Ovary (tissue), 9 donors: ENCODE measurements around the gene BAG5. TPM values are rescaled to one million over a fixed set of nuclear protein-coding genes. Genes with fewer than 3 reads are reported as not detected.

Source experiments
- DNase-seq, 5 donors: peaks; one replicate each; pipeline ENCODE4 v3.0.0-alpha.2; 2019 to 2020
- H3K27ac ChIP-seq, 2 donors: fragments of 200-600 bp; one replicate each; pipeline versions ENCODE4 v1.5.1 to v1.8.0; 2019 to 2022
- H3K27me3 ChIP-seq: fragments of 200-600 bp; one replicate; pipeline ENCODE4 v1.8.0; 2022
- H3K36me3 ChIP-seq: fragments of 200-600 bp; sonication (generic); one replicate; pipeline ENCODE4 v1.5.1; 2019
- H3K4me1 ChIP-seq: one replicate; pipeline ENCODE4 v1.8.1; 2013; ENCODE audit warnings: mild to moderate bottlenecking, moderate library complexity; ENCODE audit not compliant: insufficient read depth
- H3K4me3 ChIP-seq: fragments of 200-600 bp; sonication (generic); one replicate; pipeline ENCODE4 v1.5.1; 2017
- H3K9me3 ChIP-seq, 2 donors: fragments of 200-600 bp in 1 of 2; sonication (generic) in 1 of 2; one replicate each; pipeline versions ENCODE4 v1.5.1 to v1.8.1; 2013 to 2019; ENCODE audit warnings: mild to moderate bottlenecking in 1 of 2, moderate library complexity in 1 of 2
- CTCF ChIP-seq, 3 donors: fragments of 450-650 bp in 2 of 3; fragments of 200-600 bp in 1 of 3; IDR thresholded peaks; one replicate each; pipeline versions ENCODE4 v1.5.1 to v1.8.0; 2016 to 2022; ENCODE audit warnings: antibody characterized with exemption in 3 of 3, mild to moderate bottlenecking in 1 of 3
- EP300 ChIP-seq: sonication (generic); formaldehyde crosslinking; IDR thresholded peaks from one replicate; pipeline ENCODE4 v1.6.1; 2017; ENCODE audit warnings: antibody characterized with exemption
- POLR2A ChIP-seq: fragments of 450-650 bp; IDR thresholded peaks from one replicate; pipeline ENCODE4 v1.6.1; 2017; ENCODE audit warnings: antibody characterized with exemption, mild to moderate bottlenecking, moderate library complexity
- WGBS, 3 donors: extraction: QIAGEN DNeasy Blood & Tissue Kit in 1 of 3; methylation state at CpG; one replicate each; pipeline versions ENCODE4 v1.1.5 to v1.1.7; 2013 to 2017; 5-methylcytosine and 5-hydroxymethylcytosine counted together
- intact Hi-C, 4 donors: fragments of 100-400 bp; cut with DNase I; formaldehyde crosslinking; loops; one replicate each; pipeline versions ENCODE4 v1.11.0 to v1.15.1; 2022 to 2023
- polyA plus RNA-seq, 2 donors: library from polyadenylated mRNA; stranded (reverse); fragments of 200-250 nt in 1 of 2; fragments of 350-450 nt in 1 of 2; fragmentation: Illumina TruSeq in 1 of 2; extraction: RNeasy Lipid Tissue Mini Kit (QIAGEN cat#74804) in 1 of 2; gene quantifications; one replicate each; pipeline ENCODE4 v1.2.3, GENCODE V29; 2013 to 2014
- total RNA-seq, 7 donors: library from RNA; depleted of rRNA in 2 of 7; stranded (reverse); fragments of >200 nt in 2 of 7; fragmentation: NEBNext Ultra II Directional in 3 of 7; extraction: Animal tissue kit (Norgen Biotek cat#: 25700) in 3 of 7; gene quantifications; one replicate each; pipeline versions ENCODE4 v1.1.0 to v1.2.4, GENCODE V29; 2016 to 2023
- donor health status: DM: no; HTN: no; CAD: no; lungs with moderate emphysema.
- donor health status: DM: no; HTN: no; CAD: no.
- donor health status: Bipolar disorder and iron deficiency.
- donor health status: DM: yes; HTN: yes; CAD: no.
- donor health status: DM: no; HTN: no; CAD: no.
- donor health status: DM: yes; HTN: yes; CAD: no.

Gene BAG5
- total and polyA plus RNA-seq, 9 donors, result 9.8 to 29.1 (median 24.4) TPM

GRCh38 chr14:103552846-103553210 lies 9.6 kb downstream of the BAG5 start:
- H3K9me3 ChIP-seq, result no peaks in the 10 kb centered on the region
- H3K4me3 ChIP-seq, result no peak overlapping the region
- DNase-seq, result peak in 1 of 5 donors; percentile 15
- 93 to 95% (median 94%) methylated on average over 11 of the region's 11 CpGs for WGBS, 3 donors
- H3K4me1 ChIP-seq, result peaks cover 1% of the 10 kb centered on the region
- no peak overlapping the region for H3K27ac ChIP-seq
- TF ChIP-seq POLR2A, result no peak
- no peak for TF ChIP-seq CTCF (IDR thresholded peaks at IDR 0.05)
- no peak for TF ChIP-seq EP300
- no peaks in the 10 kb centered on the region for H3K36me3 ChIP-seq
- no peaks in the 10 kb centered on the region for H3K27me3 ChIP-seq
- intact Hi-C loops, result loop anchor here in 1 of 4 donors (5.0 kb wide), 1 partner anchor 36 kb away; no protein-coding TSS in a partner anchor

GRCh38 chr14:103552011-103552845 lies 10.2 kb downstream of the BAG5 start:
- DNase-seq, result peak in 2 of 5 donors; percentile 9 to 35
- Histone ChIP-seq H3K4me1 (peaks cover 1% of the 10 kb centered on the region), H3K36me3 (no peaks in the 10 kb centered on the region), H3K27ac (peak overlapping the region in 1 of 2 donors; percentile 45), H3K27me3 (no peaks in the 10 kb centered on the region), H3K9me3 (no peaks in the 10 kb centered on the region), H3K4me3 (no peak overlapping the region)
- TF ChIP-seq POLR2A (no peak), EP300 (no peak), CTCF (IDR thresholded peaks at IDR 0.05) (no peak)
- WGBS, 3 donors, result 57 to 75% (median 73%) methylated on average over 18 of the region's 18 CpGs
- intact Hi-C loops, result loop anchor here in 1 of 4 donors (5.0 kb wide), 1 partner anchor 35 kb away; no protein-coding TSS in a partner anchor

GRCh38 chr14:103551338-103551762 lies 11.1 kb downstream of the BAG5 start:
- H3K36me3 ChIP-seq, result no peaks in the 10 kb centered on the region
- H3K27me3 ChIP-seq, result no peaks in the 10 kb centered on the region
- DNase-seq, result peak in 3 of 5 donors; percentile 18 to 62 (median 24)
- no peaks in the 10 kb centered on the region for H3K9me3 ChIP-seq
- 74 to 78% (median 76%) methylated on average over 17 of the region's 17 CpGs for WGBS, 3 donors
- no peak overlapping the region for H3K27ac ChIP-seq
- TF ChIP-seq EP300, result no peak
- TF ChIP-seq POLR2A, result no peak
- no peak for TF ChIP-seq CTCF (IDR thresholded peaks at IDR 0.05)
- H3K4me3 ChIP-seq, result no peak overlapping the region
- intact Hi-C loops, result loop anchor here in 1 of 4 donors (5.0 kb wide), 1 partner anchor 34 kb away; no protein-coding TSS in a partner anchor
- no peaks in the 10 kb centered on the region for H3K4me1 ChIP-seq

GRCh38 chr14:103550451-103551337 lies 11.8 kb downstream of the BAG5 start:
- Histone ChIP-seq H3K9me3 (no peaks in the 10 kb centered on the region), H3K27ac (peak overlapping the region in 1 of 2 donors; percentile 38), H3K27me3 (no peaks in the 10 kb centered on the region), H3K36me3 (no peaks in the 10 kb centered on the region), H3K4me3 (no peak overlapping the region), H3K4me1 (no peaks in the 10 kb centered on the region)
- TF ChIP-seq CTCF (IDR thresholded peaks at IDR 0.05) (no peak), POLR2A (no peak), EP300 (no peak)
- intact Hi-C loops, result loop anchor here in 1 of 4 donors (5.0 kb wide), 1 partner anchor 33 kb away; no protein-coding TSS in a partner anchor
- peak in 2 of 5 donors; percentile 32 to 35 for DNase-seq
- 74 to 89% (median 82%) methylated on average over 18 to 22 of the region's 22 CpGs for whole genome bisulfite sequencing, 3 donors
